GM19035 (cell line): Measurements from ENCODE around the gene ANKH.
"Not testable (repeated sequence)": the region's sequence is repeated elsewhere in the genome, so short reads cannot be mapped to it uniquely, and the experiment has no call there.

Experiments
- ATAC-seq: cut with Tn5 transposase; IDR thresholded peaks from one replicate; pipeline ENCODE4 v1.9.1; 2021; ENCODE audit not compliant: unreplicated experiment

ANKH gene

DNA sequence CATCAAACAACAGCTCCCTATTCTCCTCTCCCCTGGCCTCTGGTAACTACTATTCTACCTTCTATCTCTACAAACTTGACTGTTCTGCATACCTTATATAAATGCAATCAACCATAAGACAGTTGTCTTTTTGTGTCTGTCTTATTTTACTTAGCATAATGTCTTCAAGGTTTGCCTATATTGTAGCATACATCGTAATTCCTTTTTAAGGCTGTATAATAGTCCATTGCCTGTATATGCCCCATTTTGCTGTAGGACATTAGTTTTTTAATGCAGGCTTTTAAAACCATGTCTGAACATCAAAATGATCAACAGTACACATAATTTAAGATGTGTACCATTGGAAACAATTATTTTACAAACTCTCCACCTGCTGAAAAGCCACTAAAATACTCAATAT lies 12.4 kb downstream of the ANKH start:
- no peak for ATAC-seq

GRCh38 chr5:14855366-14855765 lies 16.2 kb downstream of the ANKH start:
- ATAC-seq: no peak

DNA sequence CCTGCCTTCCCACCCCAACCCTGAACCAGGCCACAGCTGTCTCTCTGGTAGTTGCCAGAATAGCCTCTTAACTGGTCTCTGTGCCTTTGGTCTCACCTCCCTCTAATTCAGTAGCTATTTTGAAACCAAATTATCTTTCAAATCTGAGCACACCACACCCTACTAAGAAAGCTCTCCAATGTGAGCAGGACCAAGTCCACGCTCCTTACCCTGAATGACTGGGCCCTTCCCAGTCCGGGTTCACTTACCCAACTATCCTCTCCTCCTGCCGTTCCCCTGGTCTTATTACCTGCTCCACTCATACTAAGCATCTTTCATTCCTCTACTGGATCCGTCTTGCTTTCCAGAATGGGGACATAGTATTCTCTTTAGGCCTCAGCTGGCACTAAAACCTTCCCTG lies 16.8 kb downstream of the ANKH start:
- ATAC-seq: no peak

GRCh38 chr5:14853685-14854084 lies 17.9 kb downstream of the ANKH start:
- ATAC-seq: no peak

- ATAC-seq: no peak
Measured at GRCh38 chr5:14852779-14853178, 18.8 kb downstream of the ANKH start.

DNA sequence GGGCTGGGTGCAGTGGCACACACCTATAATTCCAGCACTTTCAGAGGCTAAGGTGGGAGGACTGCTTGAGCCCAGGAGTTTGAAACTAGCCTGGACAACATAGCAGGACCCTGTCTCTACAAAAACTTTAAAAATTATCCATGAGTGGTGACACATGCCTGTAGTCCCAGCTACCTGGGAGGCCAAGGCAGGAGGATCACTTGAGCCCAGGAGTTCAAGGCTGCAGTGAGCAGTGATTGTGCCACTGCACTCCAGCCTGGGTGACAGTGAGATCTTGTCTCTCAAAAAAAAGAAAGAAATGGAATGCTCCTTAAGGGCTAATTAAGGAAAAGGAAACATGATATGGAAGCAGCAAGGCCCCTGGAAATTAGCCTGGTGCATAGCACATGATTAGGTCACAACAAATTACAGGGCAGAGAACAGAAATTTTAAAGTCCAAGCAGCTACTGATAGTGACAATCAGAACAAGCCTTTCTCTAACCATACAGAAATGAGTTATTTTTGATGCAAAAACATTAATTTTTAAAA lies 19.5 kb downstream of the ANKH start:
- no peak for ATAC-seq

DNA sequence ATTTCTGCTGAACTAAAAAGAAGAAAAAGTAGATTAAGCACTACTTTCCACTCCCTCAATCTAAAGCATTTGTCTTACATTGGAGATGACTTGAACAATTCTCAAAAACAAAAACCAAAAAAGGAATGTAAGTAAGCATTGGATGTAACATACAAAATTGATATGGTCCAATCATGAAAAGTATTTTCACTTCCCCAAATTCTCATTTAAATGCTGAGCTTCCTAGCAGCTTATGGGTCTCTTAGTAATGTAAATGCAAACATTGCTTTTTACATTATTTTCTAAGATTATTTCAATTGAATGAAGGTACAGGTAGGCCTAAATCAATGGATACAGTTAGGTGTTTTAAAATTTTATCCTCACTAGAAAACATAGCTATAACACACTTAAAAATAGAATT lies 20.0 kb downstream of the ANKH start:
- no peak for ATAC-seq

- no peak for ATAC-seq
Measured at GRCh38 chr5:14851050-14851419, 20.5 kb downstream of the ANKH start.

DNA sequence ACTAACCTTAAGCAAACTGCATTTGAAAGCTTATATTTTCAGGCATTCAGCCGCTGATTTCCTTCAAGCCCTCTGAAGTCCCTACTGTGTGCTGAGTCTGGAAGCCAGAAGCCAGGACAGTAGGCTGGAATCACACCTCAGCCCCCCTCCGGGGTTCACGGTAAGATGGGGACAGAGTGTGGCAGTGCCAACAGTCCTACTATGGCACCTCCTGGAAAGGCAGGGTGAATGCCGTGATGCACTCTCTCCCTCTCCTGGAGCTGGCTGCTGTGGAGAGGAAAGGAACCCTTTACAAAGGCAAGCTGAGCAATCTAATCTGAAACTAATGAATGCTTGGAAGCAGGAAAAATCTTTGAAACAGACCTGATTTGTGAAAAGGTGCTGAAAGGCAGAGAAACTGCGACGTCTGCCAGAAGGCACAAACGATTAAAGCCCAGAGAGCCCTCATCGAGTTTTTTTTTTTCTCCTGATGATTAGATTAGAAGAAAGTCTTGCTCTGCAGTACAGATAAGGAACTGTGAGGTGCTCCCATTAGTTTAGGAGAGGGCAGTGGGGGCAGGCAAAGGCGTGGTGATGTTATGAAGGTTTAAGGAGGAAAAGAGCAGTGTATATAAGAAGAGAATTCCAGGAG lies 21.0 kb downstream of the ANKH start:
- ATAC-seq: no peak

DNA sequence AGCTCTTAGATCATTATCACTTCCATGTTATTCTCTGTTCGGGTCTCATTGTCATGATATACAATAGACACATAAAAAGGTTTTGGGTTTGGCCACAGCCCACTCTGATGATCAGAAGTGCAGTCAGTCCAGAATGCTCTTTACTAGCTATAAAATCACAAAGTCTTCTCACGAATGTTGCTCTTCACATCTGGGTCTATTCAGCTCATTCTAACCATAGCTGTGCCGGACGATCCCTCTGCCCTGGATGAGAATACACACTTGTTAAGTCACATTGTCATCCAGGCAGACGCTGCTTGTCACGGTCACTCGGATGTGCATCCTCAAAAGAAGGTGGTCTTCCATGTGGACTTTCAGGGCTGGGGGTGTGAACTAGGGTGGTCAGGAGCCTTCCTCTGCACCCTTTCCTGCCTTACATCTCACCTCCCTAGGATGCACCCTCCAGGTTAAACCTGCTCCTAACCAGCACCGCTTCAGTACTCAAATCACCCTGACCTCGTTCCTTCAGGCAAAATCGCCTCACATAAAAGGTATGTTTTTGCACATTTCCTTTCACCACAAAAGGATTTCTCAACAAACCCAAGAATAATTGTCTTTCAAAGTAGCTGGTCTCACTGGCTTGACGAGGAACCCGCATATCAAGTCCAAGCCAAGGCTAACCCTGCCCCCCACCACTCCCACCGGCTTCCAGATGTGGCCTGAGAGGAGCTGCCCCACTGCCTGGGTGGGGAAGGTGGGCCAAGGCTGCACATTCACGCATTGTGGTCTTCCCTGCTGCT lies 21.9 kb downstream of the ANKH start:
- no peak for ATAC-seq

DNA sequence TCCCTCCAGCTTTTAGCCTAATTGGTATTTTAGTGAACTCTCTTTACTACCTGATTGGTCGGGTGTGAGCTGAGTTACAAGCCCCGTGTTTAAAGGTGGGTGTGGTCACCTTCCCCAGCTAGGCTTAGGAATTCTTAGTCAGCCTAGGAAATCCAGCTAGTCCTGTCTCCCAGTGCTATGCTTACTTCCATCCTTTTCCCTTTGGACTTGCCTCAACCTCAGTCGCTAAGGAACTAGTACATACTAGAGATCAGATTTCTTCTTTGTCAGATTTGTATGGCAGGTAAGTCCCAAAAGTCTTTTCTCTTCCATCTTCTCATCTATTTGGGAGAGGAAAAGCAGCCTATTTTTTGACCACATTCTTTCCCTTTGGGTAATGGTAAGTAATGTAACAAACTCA lies 22.6 kb downstream of the ANKH start:
- not testable (repeated sequence) for ATAC-seq

GRCh38 chr5:14848385-14848784 lies 23.2 kb downstream of the ANKH start:
- no peak for ATAC-seq

- no peak for ATAC-seq
Measured at GRCh38 chr5:14847471-14847870, 24.1 kb downstream of the ANKH start.

DNA sequence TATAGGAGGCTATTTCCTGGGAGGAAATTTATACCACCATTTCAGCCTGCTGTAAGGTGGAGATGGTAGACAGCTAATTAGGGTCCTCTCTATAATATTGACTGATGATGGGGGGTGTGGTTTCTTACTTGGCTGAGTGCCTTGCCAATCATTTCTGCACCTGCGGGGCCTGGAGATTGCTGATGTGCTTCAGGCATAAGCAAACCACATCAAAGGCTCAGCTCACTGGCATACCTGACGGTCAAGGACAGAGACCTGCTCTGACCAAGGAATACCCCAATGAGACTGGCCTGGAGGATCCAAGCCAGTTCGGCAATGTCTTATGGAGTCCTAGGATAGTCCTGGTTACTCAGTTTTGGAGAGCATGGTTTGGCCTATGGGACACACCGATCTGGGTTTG lies 29.5 kb downstream of the ANKH start:
- ATAC-seq: no peak

- no peak for ATAC-seq
Measured at GRCh38 chr5:14840624-14841023, 31.0 kb downstream of the ANKH start.

DNA sequence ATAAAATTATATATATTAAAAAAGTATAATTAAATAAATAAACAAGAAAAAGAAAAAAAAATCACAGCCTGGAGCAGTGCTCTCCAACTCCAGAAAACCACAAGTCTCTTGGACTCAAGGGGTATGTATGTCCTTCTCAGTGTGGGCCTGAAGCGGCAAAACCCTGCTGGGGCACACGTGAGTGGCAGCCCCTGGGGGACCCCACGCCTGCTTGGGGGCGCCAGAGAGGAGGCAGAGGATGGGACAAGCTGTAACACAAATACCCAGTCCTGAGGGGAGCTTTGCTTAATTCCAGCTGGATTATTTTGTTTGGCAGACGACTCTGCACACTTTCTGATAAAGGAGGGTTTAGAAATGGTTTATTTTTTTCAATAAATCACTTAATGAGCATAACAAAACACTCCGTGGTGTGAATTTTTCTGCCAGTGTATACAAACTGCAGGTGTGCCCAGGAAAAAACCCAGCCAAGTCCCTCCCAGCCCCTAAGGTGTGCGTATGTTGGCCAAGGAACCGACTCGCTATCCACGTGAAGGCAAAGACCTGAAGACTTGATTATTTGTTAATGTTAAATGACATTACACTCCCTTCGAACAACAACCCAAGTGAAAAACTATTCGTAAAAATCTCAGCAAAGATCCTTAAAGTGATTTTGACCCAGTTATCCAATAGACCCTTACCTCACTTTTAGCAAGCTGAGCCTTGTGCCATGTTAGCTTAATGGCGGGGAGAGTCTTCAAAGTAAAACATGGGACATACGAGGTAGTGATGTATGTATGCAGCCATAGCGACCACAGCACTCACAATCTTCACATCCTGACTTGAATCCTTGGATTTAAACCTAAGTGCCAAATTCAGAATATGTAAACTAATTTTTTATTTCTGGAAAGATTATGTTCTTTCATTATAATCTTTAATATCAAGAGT lies 32.9 kb downstream of the ANKH start:
- ATAC-seq: no peak

- ATAC-seq: not testable (repeated sequence)
Measured at GRCh38 chr5:14837423-14838122, 34.0 kb downstream of the ANKH start.

GRCh38 chr5:14834584-14835550 lies 36.7 kb downstream of the ANKH start:
- no peak for ATAC-seq

GRCh38 chr5:14834062-14834461 lies 37.5 kb downstream of the ANKH start:
- no peak for ATAC-seq

GRCh38 chr5:14831006-14831338 lies 40.6 kb downstream of the ANKH start:
- ATAC-seq: no peak
